Measurements from ENCODE around the gene NDUFA12. TPM values are rescaled to one million over a fixed set of nuclear protein-coding genes. Genes with fewer than 3 reads are reported as not detected.

The NDUFA12 gene
- total and polyA plus RNA-seq, 2 of the 4 experiments (the other 2 are of a cell fraction), result 116 to 135 TPM

DNA sequence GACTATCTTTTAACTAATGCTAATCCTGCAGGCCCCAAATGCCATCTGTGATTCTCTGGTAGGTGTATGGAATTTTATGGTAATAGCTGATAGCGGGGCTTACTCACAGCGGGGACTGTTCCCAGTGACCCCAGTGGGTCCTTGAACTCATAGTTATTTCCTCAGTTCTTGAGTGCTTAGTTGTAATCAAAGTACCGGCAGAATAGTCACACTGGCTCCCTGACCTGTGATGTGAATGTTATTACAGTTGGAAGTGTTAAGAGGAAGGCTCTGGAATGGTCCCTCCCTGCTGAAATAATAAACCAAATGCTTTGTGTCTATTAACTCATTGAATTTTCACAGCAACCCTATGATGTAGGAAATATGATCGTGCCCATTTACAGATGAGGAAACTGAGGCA, 78.3 kb downstream of the NDUFA12 start:
- H2BK15ac ChIP-seq (ENCODE audit: low read depth, low read length), result no peak overlapping the region
- H3K18ac ChIP-seq (ENCODE audit: low read depth, low read length), result no peak overlapping the region
- BruUV-seq (replicated peaks), result no TSS peak
- no peaks in the 10 kb centered on the region for H3K36me3 ChIP-seq (ENCODE audit: control insufficient read depth, insufficient read depth, low read length)
- H3K23ac ChIP-seq (ENCODE audit: low read depth, low read length), result no peak overlapping the region
- no peak overlapping the region for H4K5ac ChIP-seq (ENCODE audit: low read depth, low read length)
- no peak for TF ChIP-seq CEBPB (IDR thresholded peaks at IDR 0.05; ENCODE audit: low read depth, low read length)
- TF ChIP-seq CHD1 (IDR thresholded peaks at IDR 0.05; ENCODE audit: low read depth, low read length), result no peak
- no peak for TF ChIP-seq POLR2A (IDR thresholded peaks at IDR 0.05; ENCODE audit: low read depth, low read length)
- TF ChIP-seq BHLHE40 (IDR thresholded peaks at IDR 0.05; ENCODE audit: low read depth, low read length), result no peak
- WGBS, 2 experiments (ENCODE audit: extremely low coverage in 2 of 2, insufficient read length in 1 of 2), result 55% methylated on average over 2 of the region's 4 CpGs; no CpG with 5 or more reads in 1 of the 2 experiments
- no peaks in the 10 kb centered on the region for H3K79me1 ChIP-seq (ENCODE audit: low read depth in 1 of 2, low read length in 2 of 2)
- H3K56ac ChIP-seq (ENCODE audit: extremely low read depth, insufficient read depth, low read length), result no peak overlapping the region
- H3K27ac ChIP-seq (ENCODE audit: insufficient read depth, low read length), result no peak overlapping the region
- in situ Hi-C loops (cut with MboI; ENCODE audit: low sequenced_read_pairs), result no loop called here
- no peak overlapping the region for H4K91ac ChIP-seq (ENCODE audit: insufficient read depth, low read depth, low read length)
- H2AK5ac ChIP-seq (ENCODE audit: low read depth, low read length), result no peak overlapping the region
- H4K8ac ChIP-seq (ENCODE audit: low read depth in 2 of 2, low read length in 2 of 2), result no peak overlapping the region
- ATAC-seq (ENCODE audit: low read depth), result no peak
- H3K14ac ChIP-seq (replicated peaks; ENCODE audit: low read depth, low read length), result no peak overlapping the region
- dilution Hi-C loops (cut with HindIII; ENCODE audit: low sequenced_read_pairs, unreplicated experiment), result no loop called here
- intact Hi-C loops (cut with micrococcal nuclease), result no loop called here
- POLR2A ChIA-PET (ENCODE audit: unreplicated experiment), result no interaction called here
- H2BK20ac ChIP-seq (ENCODE audit: low read depth, low read length), result no peak overlapping the region
- H2BK5ac ChIP-seq (ENCODE audit: low read depth, low read length, poor library complexity, severe bottlenecking), result no peak overlapping the region
- H3K4ac ChIP-seq (ENCODE audit: low read depth, low read length), result no peak overlapping the region
- H3K9ac ChIP-seq (ENCODE audit: low read depth, low read length), result no peak overlapping the region
- H4K20me1 ChIP-seq (ENCODE audit: insufficient read depth, low read length), result no peaks in the 10 kb centered on the region
- no peak overlapping the region for H3K4me2 ChIP-seq (ENCODE audit: low read depth, low read length)
- CTCF ChIA-PET, result no interaction called here
- H3K4me1 ChIP-seq (ENCODE audit: control insufficient read depth, insufficient read depth, low read length), result no peaks in the 10 kb centered on the region
- no peaks in the 10 kb centered on the region; the same call in 1 of the 2 replicates for H3K27me3 ChIP-seq (ENCODE audit: control insufficient read depth, insufficient read depth, low read length)
- DNase-seq, result no peak
- no peak overlapping the region for H2AFZ ChIP-seq (replicated peaks; ENCODE audit: low read length, poor library complexity)
- H2AK9ac ChIP-seq (replicated peaks; ENCODE audit: low read depth, low read length, poor library complexity), result no peak overlapping the region
- H3K9me1 ChIP-seq (ENCODE audit: insufficient read depth, low read length), result no peaks in the 10 kb centered on the region
- H3K9me3 ChIP-seq (ENCODE audit: control insufficient read depth, insufficient read depth, low read length), result no peaks in the 10 kb centered on the region
- no peak overlapping the region for H2BK120ac ChIP-seq (ENCODE audit: low read depth, low read length)
- no peak overlapping the region for H3K4me3 ChIP-seq (ENCODE audit: insufficient read depth, low read depth, low read length)
